K562 (cell line): ENCODE data around the gene C1QTNF2. TPM values are rescaled to one million over a fixed set of nuclear protein-coding genes. Genes with fewer than 3 reads are reported as not detected.
A peak's percentile ranks its signal among the peaks of the same experiment; 100 is the strongest.

Source experiments
- ARID1B ChIP-seq: fragments of 450-650 bp; IDR thresholded peaks from 2 replicates; pipeline ENCODE4 v1.6.1; 2016; ENCODE audit warnings: antibody characterized with exemption, mild to moderate bottlenecking, inconsistent platforms
- CHD4 ChIP-seq: fragments of 200-600 bp; sonication (generic); IDR thresholded peaks from 3 replicates; pipeline ENCODE4 v1.6.1; 2012; ENCODE audit warnings: low read depth, mild to moderate bottlenecking, mixed read lengths, low read length, inconsistent platforms; ENCODE audit not compliant: insufficient read depth, insufficient replicate concordance, poor library complexity, severe bottlenecking
- HMG20B ChIP-seq: fragments of 250-450 bp; sonication (Bioruptor Pico); IDR thresholded peaks from 2 replicates; pipeline ENCODE4 v1.5.0; 2021; ENCODE audit warnings: mild to moderate bottlenecking
- MED1 ChIP-seq: sonication (generic); formaldehyde crosslinking; IDR thresholded peaks from 2 replicates; pipeline ENCODE4 v1.8.1; 2023; ENCODE audit warnings: missing genetic modification reagents, borderline replicate concordance
- NCOA4 ChIP-seq: fragments of 450-650 bp; IDR thresholded peaks from 2 replicates; pipeline ENCODE4 v1.6.1; 2018; ENCODE audit warnings: mild to moderate bottlenecking; ENCODE audit not compliant: partially characterized antibody
- RHOXF2B ChIP-seq: fragments of 250-450 bp; sonication (Bioruptor Pico); conservative IDR thresholded peaks from 2 replicates; pipeline ENCODE4 v1.5.1; 2021
- SNIP1 ChIP-seq: fragments of 450-650 bp; IDR thresholded peaks from 2 replicates; pipeline ENCODE4 v1.7.1; 2017; ENCODE audit warnings: low read depth, mild to moderate bottlenecking
- SRSF7 ChIP-seq: fragments of 200-400 bp; formaldehyde crosslinking; optimal IDR thresholded peaks from 2 replicates; pipeline ENCODE3; 2017; ENCODE audit warnings: mild to moderate bottlenecking, low read depth, low read length
- TBP ChIP-seq: optimal IDR thresholded peaks from 2 replicates; pipeline ENCODE3; 2011; ENCODE audit warnings: low read depth, low read length, improper control_type of control experiment
- ZC3H8 ChIP-seq: fragments of 450-650 bp; IDR thresholded peaks from 2 replicates; pipeline ENCODE4 v1.6.1; 2017
- ZNF699 ChIP-seq: fragments of 250-450 bp; sonication (Bioruptor Pico); IDR thresholded peaks from 2 replicates; pipeline ENCODE4 v1.8.0; 2021; ENCODE audit warnings: mild to moderate bottlenecking, moderate library complexity; ENCODE audit not compliant: insufficient replicate concordance
- ZSCAN29 ChIP-seq: fragments of 450-650 bp; IDR thresholded peaks from 2 replicates; pipeline ENCODE4 v1.6.1; 2017
- polyA plus RNA-seq, 8 experiments: library from polyadenylated mRNA; depleted of rRNA in 4 of 8; stranded (reverse) in 5 of 8; unstranded in 3 of 8; fragments of >200 nt; fragmentation: Nextera tagmentation in 2 of 8; fragmentation: Illumina TruSeq in 1 of 8; extraction: Ambion mirVana in 2 of 8; extraction: Trizol in 1 of 8; gene quantifications; 2 replicates each; pipeline versions ENCODE4 v1.2.1 to v1.2.3, GENCODE V29; 2011 to 2014; ENCODE audit warnings: inconsistent platforms in 1 of 8, missing spikeins in 1 of 8
- total RNA-seq, 7 experiments: library from RNA; depleted of rRNA in 6 of 7; stranded (reverse); fragments of >200 nt in 6 of 7; fragmentation: Illumina TruSeq in 2 of 7; extraction: Trizol in 2 of 7; gene quantifications; 2 replicates each; pipeline versions ENCODE4 v1.2.1 to v1.2.3, GENCODE V29; 2011 to 2021; ENCODE audit warnings: low replicate concordance in 1 of 7
- TF ChIP-seq, protein P1 (sequence below): fragments of 450-650 bp; conservative IDR thresholded peaks from 2 replicates; pipeline ENCODE4 v1.6.1; 2016; ENCODE audit warnings: missing genetic modification characterization, low read depth, mild to moderate bottlenecking, missing compliant biosample characterization, moderate library complexity
- TF ChIP-seq, protein P2 (sequence below): IDR thresholded peaks from 2 replicates; pipeline ENCODE4 v1.6.1; 2011; ENCODE audit warnings: borderline replicate concordance, low read depth, mild to moderate bottlenecking, moderate library complexity, low read length; ENCODE audit not compliant: insufficient read depth, poor library complexity, severe bottlenecking
- TF ChIP-seq, protein P3 (sequence below): sonication (generic); formaldehyde crosslinking; IDR thresholded peaks from 2 replicates; pipeline ENCODE4 v1.8.0; 2022; ENCODE audit warnings: missing genetic modification reagents, mild to moderate bottlenecking, borderline replicate concordance
- TF ChIP-seq, protein P4 (sequence below), 2 experiments: IDR thresholded peaks in 1 of 2; conservative IDR thresholded peaks in 1 of 2; 2 replicates each; pipeline ENCODE4 v1.6.1; 2016; ENCODE audit warnings: low read depth in 2 of 2, mild to moderate bottlenecking in 1 of 2, missing compliant biosample characterization in 1 of 2, missing genetic modification characterization in 1 of 2, moderate library complexity in 1 of 2
- TF ChIP-seq, protein P5 (sequence below): sonication (generic); formaldehyde crosslinking; IDR thresholded peaks from 2 replicates; pipeline ENCODE4 v1.9.0; 2022; ENCODE audit warnings: mild to moderate bottlenecking, missing genetic modification reagents

Gene C1QTNF2
- total and polyA plus RNA-seq, 9 of the 15 experiments (the other 6 are each of a cell fraction or from before 2014, with no cell fraction given) = not detected

DNA sequence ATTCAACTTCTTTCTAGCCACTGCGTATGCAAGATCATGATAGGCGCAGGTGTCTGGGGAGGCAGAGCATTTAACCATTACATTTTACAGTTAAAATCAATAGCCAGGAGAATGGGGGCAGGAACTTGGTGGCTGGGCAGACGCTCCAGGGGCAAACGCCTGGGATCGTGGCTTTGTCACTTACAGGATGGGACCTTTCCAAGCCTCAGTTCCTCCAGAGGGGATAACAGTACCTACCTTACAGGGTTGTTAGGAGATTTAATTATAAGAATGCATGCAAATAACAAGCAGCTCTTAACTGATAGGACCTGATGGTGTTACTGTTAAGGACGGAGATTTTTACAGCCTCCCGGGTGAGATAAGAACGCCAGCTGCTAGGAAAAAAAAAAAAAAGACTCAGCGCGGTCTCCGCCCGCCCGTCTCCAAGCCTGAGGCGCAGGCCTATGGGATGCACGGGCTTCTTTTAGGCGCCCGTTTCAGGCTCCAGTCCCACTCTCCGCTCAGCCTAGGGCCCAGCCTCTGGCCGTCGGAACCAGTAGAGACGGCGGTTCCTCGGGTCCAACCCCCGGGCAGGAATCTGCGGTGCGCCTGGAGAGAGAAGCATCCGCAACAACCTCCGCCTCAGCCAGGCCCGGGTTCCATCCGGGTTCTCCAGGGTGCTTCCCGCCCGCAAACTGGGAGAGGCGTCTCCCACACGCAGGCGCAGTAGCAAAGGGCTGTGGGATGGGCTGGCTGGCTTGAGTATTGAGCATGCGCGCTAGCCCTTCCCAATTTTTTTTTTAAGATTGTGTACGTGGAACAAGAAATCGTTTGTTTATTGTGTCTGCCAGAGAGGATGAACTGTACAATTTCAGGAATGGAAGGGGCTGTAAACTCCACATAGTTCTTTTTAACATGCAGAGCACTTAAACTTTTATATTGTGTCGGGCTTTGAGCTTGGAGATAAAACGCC, 29.3 kb upstream of the C1QTNF2 start, which contains the start of gene FAM200C (continued):
- TF ChIP-seq TBP (peak; percentile 78), ZSCAN29 (no peak), CHD4 (no peak), HMG20B (no peak), ARID1B (peak; percentile 47; the same call in 1 of the 2 replicates), SNIP1 (no peak), MED1 (no peak), NCOA4 (no peak), ZNF699 (CRISPR knock-in tag) (no peak), RHOXF2B (CRISPR knock-in tag) (no peak), ZC3H8 (no peak), SRSF7 (no peak)
- TF ChIP-seq, protein P1, sequence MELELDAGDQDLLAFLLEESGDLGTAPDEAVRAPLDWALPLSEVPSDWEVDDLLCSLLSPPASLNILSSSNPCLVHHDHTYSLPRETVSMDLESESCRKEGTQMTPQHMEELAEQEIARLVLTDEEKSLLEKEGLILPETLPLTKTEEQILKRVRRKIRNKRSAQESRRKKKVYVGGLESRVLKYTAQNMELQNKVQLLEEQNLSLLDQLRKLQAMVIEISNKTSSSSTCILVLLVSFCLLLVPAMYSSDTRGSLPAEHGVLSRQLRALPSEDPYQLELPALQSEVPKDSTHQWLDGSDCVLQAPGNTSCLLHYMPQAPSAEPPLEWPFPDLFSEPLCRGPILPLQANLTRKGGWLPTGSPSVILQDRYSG = no peak
- TF ChIP-seq, protein P2, sequence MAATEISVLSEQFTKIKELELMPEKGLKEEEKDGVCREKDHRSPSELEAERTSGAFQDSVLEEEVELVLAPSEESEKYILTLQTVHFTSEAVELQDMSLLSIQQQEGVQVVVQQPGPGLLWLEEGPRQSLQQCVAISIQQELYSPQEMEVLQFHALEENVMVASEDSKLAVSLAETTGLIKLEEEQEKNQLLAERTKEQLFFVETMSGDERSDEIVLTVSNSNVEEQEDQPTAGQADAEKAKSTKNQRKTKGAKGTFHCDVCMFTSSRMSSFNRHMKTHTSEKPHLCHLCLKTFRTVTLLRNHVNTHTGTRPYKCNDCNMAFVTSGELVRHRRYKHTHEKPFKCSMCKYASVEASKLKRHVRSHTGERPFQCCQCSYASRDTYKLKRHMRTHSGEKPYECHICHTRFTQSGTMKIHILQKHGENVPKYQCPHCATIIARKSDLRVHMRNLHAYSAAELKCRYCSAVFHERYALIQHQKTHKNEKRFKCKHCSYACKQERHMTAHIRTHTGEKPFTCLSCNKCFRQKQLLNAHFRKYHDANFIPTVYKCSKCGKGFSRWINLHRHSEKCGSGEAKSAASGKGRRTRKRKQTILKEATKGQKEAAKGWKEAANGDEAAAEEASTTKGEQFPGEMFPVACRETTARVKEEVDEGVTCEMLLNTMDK = no peak
- TF ChIP-seq, protein P3, sequence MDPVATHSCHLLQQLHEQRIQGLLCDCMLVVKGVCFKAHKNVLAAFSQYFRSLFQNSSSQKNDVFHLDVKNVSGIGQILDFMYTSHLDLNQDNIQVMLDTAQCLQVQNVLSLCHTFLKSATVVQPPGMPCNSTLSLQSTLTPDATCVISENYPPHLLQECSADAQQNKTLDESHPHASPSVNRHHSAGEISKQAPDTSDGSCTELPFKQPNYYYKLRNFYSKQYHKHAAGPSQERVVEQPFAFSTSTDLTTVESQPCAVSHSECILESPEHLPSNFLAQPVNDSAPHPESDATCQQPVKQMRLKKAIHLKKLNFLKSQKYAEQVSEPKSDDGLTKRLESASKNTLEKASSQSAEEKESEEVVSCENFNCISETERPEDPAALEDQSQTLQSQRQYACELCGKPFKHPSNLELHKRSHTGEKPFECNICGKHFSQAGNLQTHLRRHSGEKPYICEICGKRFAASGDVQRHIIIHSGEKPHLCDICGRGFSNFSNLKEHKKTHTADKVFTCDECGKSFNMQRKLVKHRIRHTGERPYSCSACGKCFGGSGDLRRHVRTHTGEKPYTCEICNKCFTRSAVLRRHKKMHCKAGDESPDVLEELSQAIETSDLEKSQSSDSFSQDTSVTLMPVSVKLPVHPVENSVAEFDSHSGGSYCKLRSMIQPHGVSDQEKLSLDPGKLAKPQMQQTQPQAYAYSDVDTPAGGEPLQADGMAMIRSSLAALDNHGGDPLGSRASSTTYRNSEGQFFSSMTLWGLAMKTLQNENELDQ (CRISPR knock-in tag) = no peak
- TF ChIP-seq, protein P4, sequence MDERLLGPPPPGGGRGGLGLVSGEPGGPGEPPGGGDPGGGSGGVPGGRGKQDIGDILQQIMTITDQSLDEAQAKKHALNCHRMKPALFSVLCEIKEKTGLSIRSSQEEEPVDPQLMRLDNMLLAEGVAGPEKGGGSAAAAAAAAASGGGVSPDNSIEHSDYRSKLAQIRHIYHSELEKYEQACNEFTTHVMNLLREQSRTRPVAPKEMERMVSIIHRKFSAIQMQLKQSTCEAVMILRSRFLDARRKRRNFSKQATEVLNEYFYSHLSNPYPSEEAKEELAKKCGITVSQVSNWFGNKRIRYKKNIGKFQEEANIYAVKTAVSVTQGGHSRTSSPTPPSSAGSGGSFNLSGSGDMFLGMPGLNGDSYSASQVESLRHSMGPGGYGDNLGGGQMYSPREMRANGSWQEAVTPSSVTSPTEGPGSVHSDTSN (CRISPR knock-in tag; IDR thresholded peaks at IDR 0.05; ENCODE audit: low read depth) = no peak
- TF ChIP-seq, protein P4 (tag; conservative IDR thresholded peaks at IDR 0.05; ENCODE audit: low read depth) = no peak
- TF ChIP-seq, protein P5, sequence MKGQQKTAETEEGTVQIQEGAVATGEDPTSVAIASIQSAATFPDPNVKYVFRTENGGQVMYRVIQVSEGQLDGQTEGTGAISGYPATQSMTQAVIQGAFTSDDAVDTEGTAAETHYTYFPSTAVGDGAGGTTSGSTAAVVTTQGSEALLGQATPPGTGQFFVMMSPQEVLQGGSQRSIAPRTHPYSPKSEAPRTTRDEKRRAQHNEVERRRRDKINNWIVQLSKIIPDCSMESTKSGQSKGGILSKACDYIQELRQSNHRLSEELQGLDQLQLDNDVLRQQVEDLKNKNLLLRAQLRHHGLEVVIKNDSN (CRISPR knock-in tag) = no peak
